K562 (cell line): ENCODE data around the gene PUS10. TPM values are rescaled to one million over a fixed set of nuclear protein-coding genes. Genes with fewer than 3 reads are reported as not detected.
"Not testable (repeated sequence)": the region's sequence is repeated elsewhere in the genome, so short reads cannot be mapped to it uniquely, and the experiment has no call there.

Experiments used
- ATAC-seq: fragments of 200-7000 bp; cut with Tn5 transposase; 3 replicates; pipeline ENCODE4 v1.9.1; 2020; ENCODE audit warnings: moderate library complexity
- BruUV-seq: library from RNA; stranded (reverse); fragments of 400-500 nt; replicated peaks from 2 replicates; lab custom pipeline; 2021; lab: Mats Ljungman, UMichigan
- CTCF ChIA-PET: fragments of 300-600 bp; formaldehyde crosslinking; extraction: SDS; loops from one replicate; lab custom pipeline; 2021; ENCODE audit warnings: low intra/inter-chr PET ratio; lab: Yijun Ruan, JAX
- POLR2A ChIA-PET: fragments of 300-600, 350-650 bp; sonication (Branson Sonifier 250); formaldehyde crosslinking; extraction: SDS; loops from one replicate; lab custom pipeline; 2021; ENCODE audit warnings: antibody characterized with exemption, inconsistent platforms; lab: Yijun Ruan, JAX
- DNase-seq, 4 experiments: peaks; one replicate each; pipeline versions ENCODE4 v3.0.0 to v3.0.0-alpha.2; 2011 to 2018; ENCODE audit warnings: low spot score in 3 of 4, mixed read lengths in 3 of 4; ENCODE audit errors: extremely low read depth in 1 of 4
- FAIRE-seq: peaks from 2 replicates; lab custom pipeline; 2011; peaks lifted over from hg19 to GRCh38; lab: Jason Lieb, UNC
- H2AFZ ChIP-seq: 2 replicates; pipeline ENCODE4 v1.6.0; 2011; ENCODE audit warnings: low read depth, low read length, control low read depth, inconsistent platforms
- H3K27ac ChIP-seq: fragments of 200-600 bp; 3 replicates; pipeline ENCODE4 v1.8.0; 2011; ENCODE audit warnings: low read depth, mild to moderate bottlenecking, control low read depth, inconsistent platforms, low read length, moderate library complexity, mixed read lengths; ENCODE audit errors: extremely low read depth
- H3K27me3 ChIP-seq, 2 experiments: fragments of 300-600 bp in 1 of 2; 2 replicates in 1 of 2; 3 replicates in 1 of 2; pipeline versions ENCODE4 v1.6.0 to v1.8.0; 2011; ENCODE audit warnings: inconsistent platforms in 2 of 2, low read length in 2 of 2, mild to moderate bottlenecking in 1 of 2, mixed read lengths in 1 of 2, moderate library complexity in 1 of 2; ENCODE audit not compliant: control insufficient read depth in 2 of 2, insufficient read depth in 2 of 2
- H3K36me3 ChIP-seq: fragments of 300-600 bp; 3 replicates; pipeline ENCODE4 v1.8.0; 2011; ENCODE audit warnings: mild to moderate bottlenecking, low read length, inconsistent platforms; ENCODE audit not compliant: control insufficient read depth, insufficient read depth
- H3K4me1 ChIP-seq, 2 experiments: fragments of 200-600 bp in 1 of 2; replicated peaks in 1 of 2; 2 replicates in 1 of 2; 3 replicates in 1 of 2; pipeline versions ENCODE4 v1.5.1 to v1.8.0; 2011; ENCODE audit warnings: inconsistent platforms in 2 of 2, low read length in 2 of 2, mild to moderate bottlenecking in 1 of 2, mixed read lengths in 1 of 2, moderate library complexity in 1 of 2; ENCODE audit not compliant: control insufficient read depth in 2 of 2, insufficient read depth in 2 of 2
- H3K4me2 ChIP-seq: 2 replicates; pipeline ENCODE4 v1.6.1; 2011; ENCODE audit warnings: low read length, control low read depth, inconsistent platforms, mixed read lengths; ENCODE audit not compliant: insufficient read depth
- H3K4me3 ChIP-seq: fragments of 200-600 bp; sonication (generic), shearing (Covaris generic); 2 replicates; pipeline ENCODE4 v1.5.1; 2016; ENCODE audit warnings: control low read depth, inconsistent platforms
- H3K79me2 ChIP-seq: fragments of 200-600 bp; 3 replicates; pipeline ENCODE4 v1.8.0; 2011; ENCODE audit warnings: low read length, inconsistent platforms; ENCODE audit not compliant: control insufficient read depth, insufficient read depth
- H3K9ac ChIP-seq, 2 experiments: 2 replicates each; pipeline versions ENCODE4 v1.6.0 to v1.6.1; 2011; ENCODE audit warnings: low read depth in 2 of 2, low read length in 2 of 2, control low read depth in 1 of 2, inconsistent platforms in 1 of 2, mild to moderate bottlenecking in 1 of 2, mixed read lengths in 1 of 2; ENCODE audit not compliant: insufficient read depth in 1 of 2
- H3K9me1 ChIP-seq: one replicate; pipeline ENCODE4 v1.6.0; 2011; ENCODE audit warnings: inconsistent platforms, mild to moderate bottlenecking, low read length, moderate library complexity; ENCODE audit not compliant: control insufficient read depth, insufficient read depth
- H3K9me3 ChIP-seq: replicated peaks from 2 replicates; pipeline ENCODE4 v1.5.1; 2011; ENCODE audit warnings: low read depth, low read length, inconsistent platforms; ENCODE audit not compliant: control insufficient read depth, insufficient read depth
- H4K20me1 ChIP-seq: replicated peaks from 2 replicates; pipeline ENCODE4 v1.6.1; 2011; ENCODE audit warnings: low read length, inconsistent platforms, mixed read lengths; ENCODE audit not compliant: control insufficient read depth, insufficient read depth
- BRCA1 ChIP-seq, 2 experiments: fragments of 450-650 bp in 1 of 2; sonication (generic) in 1 of 2; formaldehyde crosslinking in 1 of 2; IDR thresholded peaks; 2 replicates each; pipeline versions ENCODE4 v1.5.0 to v1.6.1; 2017 to 2020; ENCODE audit warnings: mild to moderate bottlenecking in 1 of 2, missing genetic modification reagents in 1 of 2
- ETV6 ChIP-seq, 3 experiments: fragments of 150-350 bp in 1 of 3; sonication (generic) in 1 of 3; formaldehyde crosslinking in 1 of 3; IDR thresholded peaks; 2 replicates each; pipeline versions ENCODE4 v1.6.1 to v1.8.0; 2014 to 2022; ENCODE audit warnings: borderline replicate concordance in 2 of 3, low read depth in 2 of 3, antibody characterized with exemption in 1 of 3, low read length in 1 of 3, mild to moderate bottlenecking in 1 of 3, missing genetic modification reagents in 1 of 3
- MAFF ChIP-seq: IDR thresholded peaks from 2 replicates; pipeline ENCODE4 v1.6.1; 2012; ENCODE audit warnings: low read length, improper control_type of control experiment
- RB1 ChIP-seq: fragments of 450-650 bp; IDR thresholded peaks from 2 replicates; pipeline ENCODE4 v1.6.1; 2017; ENCODE audit warnings: low read depth, mild to moderate bottlenecking
- ZC3H4 ChIP-seq: sonication (generic); formaldehyde crosslinking; IDR thresholded peaks from 2 replicates; pipeline ENCODE4 v1.9.0; 2021; ENCODE audit warnings: missing genetic modification reagents, borderline replicate concordance
- ZNF282 ChIP-seq: sonication (generic); formaldehyde crosslinking; IDR thresholded peaks from 2 replicates; pipeline ENCODE4 v1.8.1; 2023; ENCODE audit warnings: missing genetic modification reagents
- ZNF589 ChIP-seq: fragments of 200-800 bp; sonication (Bioruptor generic); IDR thresholded peaks from 2 replicates; pipeline ENCODE4 v1.6.1; 2016; ENCODE audit warnings: low read depth, missing genetic modification characterization, missing compliant biosample characterization
- WGBS: fragments of 100-300 bp; shearing (Covaris generic); methylation state at CpG from one replicate; pipeline ENCODE4 v1.1.6; 2016; ENCODE audit warnings: low coverage, mixed read lengths; ENCODE audit not compliant: insufficient coverage; ENCODE audit errors: missing lambda C conversion rate; 5-methylcytosine and 5-hydroxymethylcytosine counted together
- in situ Hi-C: fragments of 300-500 bp; cut with MboI; formaldehyde crosslinking; loops from 4 replicates; pipeline ENCODE4 v1.15.0; 2018; ENCODE audit warnings: inconsistent platforms, mixed read lengths
- intact Hi-C: fragments of 100-400 bp; cut with micrococcal nuclease; formaldehyde crosslinking; loops from 2 replicates; pipeline ENCODE4 v1.14.2; 2022
- polyA plus RNA-seq, 8 experiments: library from polyadenylated mRNA; depleted of rRNA in 4 of 8; stranded (reverse) in 5 of 8; unstranded in 3 of 8; fragments of >200 nt; fragmentation: Nextera tagmentation in 2 of 8; fragmentation: Illumina TruSeq in 1 of 8; extraction: Ambion mirVana in 2 of 8; extraction: Trizol in 1 of 8; gene quantifications; 2 replicates each; pipeline versions ENCODE4 v1.2.1 to v1.2.3, GENCODE V29; 2011 to 2014; ENCODE audit warnings: inconsistent platforms in 1 of 8, missing spikeins in 1 of 8
- total RNA-seq, 7 experiments: library from RNA; depleted of rRNA in 6 of 7; stranded (reverse); fragments of >200 nt in 6 of 7; fragmentation: Illumina TruSeq in 2 of 7; extraction: Trizol in 2 of 7; gene quantifications; 2 replicates each; pipeline versions ENCODE4 v1.2.1 to v1.2.3, GENCODE V29; 2011 to 2021; ENCODE audit warnings: low replicate concordance in 1 of 7

PUS10 gene
- total and polyA plus RNA-seq, 9 of the 15 experiments (the other 6 are each of a cell fraction or from before 2014, with no cell fraction given): 5.0 to 10.7 (median 7.6) TPM

GRCh38 chr2:60934165-60934722 is 83.8 kb downstream of the PUS10 start:
- H3K4me1 ChIP-seq: no peaks in the 10 kb centered on the region
- no peak overlapping the region for H3K4me2 ChIP-seq
- in situ Hi-C loops: no loop called here
- POLR2A ChIA-PET: no interaction called here
- TF ChIP-seq ZNF282 (CRISPR knock-in tag): no peak
- H3K36me3 ChIP-seq: no peaks in the 10 kb centered on the region; the same call in 2 of the 3 replicates
- H3K9ac ChIP-seq: no peak overlapping the region
- ATAC-seq (no peak), DNase-seq (no peak), FAIRE-seq (no peak)
- no peaks in the 10 kb centered on the region for H3K79me2 ChIP-seq
- intact Hi-C loops: no loop called here
- no peaks in the 10 kb centered on the region for H3K9me1 ChIP-seq
- CTCF ChIA-PET: no interaction called here
- no peaks in the 10 kb centered on the region for H3K27me3 ChIP-seq
- H2AFZ ChIP-seq: no peak overlapping the region
- H3K9me3 ChIP-seq: no peaks in the 10 kb centered on the region
- BruUV-seq: no TSS peak
- 62% methylated on average over 2 of the region's 2 CpGs for WGBS
- H4K20me1 ChIP-seq: no peaks in the 10 kb centered on the region
- H3K27ac ChIP-seq: no peak overlapping the region
- no peak overlapping the region for H3K4me3 ChIP-seq

GRCh38 chr2:60932954-60933353 is 85.1 kb downstream of the PUS10 start:
- no TSS peak for BruUV-seq
- intact Hi-C loops: no loop called here
- CTCF ChIA-PET: no interaction called here

GRCh38 chr2:60932061-60932460 is 86.0 kb downstream of the PUS10 start:
- H3K36me3 ChIP-seq, ATAC-seq, H3K4me3 ChIP-seq, H3K4me2 ChIP-seq, H3K4me1 ChIP-seq, BruUV-seq, intact Hi-C loops, H3K27ac ChIP-seq, H4K20me1 ChIP-seq, H3K27me3 ChIP-seq, FAIRE-seq, H2AFZ ChIP-seq, H3K79me2 ChIP-seq, H3K9ac ChIP-seq, H3K9me3 ChIP-seq, in situ Hi-C loops, H3K9me1 ChIP-seq, DNase-seq, CTCF ChIA-PET: not testable (repeated sequence)
- 72% methylated on average over 5 of the region's 5 CpGs for WGBS
- POLR2A ChIA-PET: interaction anchor here (0.6 kb wide), 1 partner anchor 37 kb away, joined by 3 read pairs; no protein-coding TSS in a partner anchor

More at GRCh38 chr2:60932954-60933353, 85.1 kb downstream of the PUS10 start:
- Histone ChIP-seq H3K4me1 (no peaks in the 10 kb centered on the region), H3K9me3 (no peaks in the 10 kb centered on the region), H3K4me2 (no peak overlapping the region), H3K4me3 (no peak overlapping the region), H4K20me1 (no peaks in the 10 kb centered on the region), H2AFZ (no peak overlapping the region), H3K9me1 (no peaks in the 10 kb centered on the region), H3K79me2 (no peaks in the 10 kb centered on the region), H3K9ac (no peak overlapping the region), H3K36me3 (no peaks in the 10 kb centered on the region; the same call in 2 of the 3 replicates), H3K27ac (no peak overlapping the region), H3K27me3 (no peaks in the 10 kb centered on the region)
- ATAC-seq (no peak), FAIRE-seq (no peak), DNase-seq (no peak)
- in situ Hi-C loops: no loop called here
- POLR2A ChIA-PET: no interaction called here
- WGBS: 81% methylated on average over 3 of the region's 3 CpGs
- TF ChIP-seq BRCA1 (IDR thresholded peaks at IDR 0.05): no peak
- no peak for TF ChIP-seq BRCA1 (CRISPR knock-in tag; IDR thresholded peaks at IDR 0.05)
- TF ChIP-seq ZNF589: no peak
- no peak for TF ChIP-seq MAFF
- TF ChIP-seq ETV6 (IDR thresholded peaks at IDR 0.05; ENCODE audit: borderline replicate concordance in 1 of 2, low read depth in 2 of 2, low read length in 1 of 2): no peak
- no peak for TF ChIP-seq ETV6 (CRISPR knock-in tag; IDR thresholded peaks at IDR 0.05; ENCODE audit: borderline replicate concordance)
- no peak for TF ChIP-seq RB1
- TF ChIP-seq ZC3H4 (CRISPR knock-in tag): no peak
